HG02798 (cell line): Measurements from ENCODE around the gene TAS2R4.
"Not testable (repeated sequence)": the region's sequence is repeated elsewhere in the genome, so short reads cannot be mapped to it uniquely, and the experiment has no call there.

Source experiments
- ATAC-seq: cut with Tn5 transposase; IDR thresholded peaks from one replicate; pipeline ENCODE4 v1.9.1; 2021; ENCODE audit warnings: mild to moderate bottlenecking; ENCODE audit not compliant: unreplicated experiment, poor library complexity

TAS2R4 gene, protein sequence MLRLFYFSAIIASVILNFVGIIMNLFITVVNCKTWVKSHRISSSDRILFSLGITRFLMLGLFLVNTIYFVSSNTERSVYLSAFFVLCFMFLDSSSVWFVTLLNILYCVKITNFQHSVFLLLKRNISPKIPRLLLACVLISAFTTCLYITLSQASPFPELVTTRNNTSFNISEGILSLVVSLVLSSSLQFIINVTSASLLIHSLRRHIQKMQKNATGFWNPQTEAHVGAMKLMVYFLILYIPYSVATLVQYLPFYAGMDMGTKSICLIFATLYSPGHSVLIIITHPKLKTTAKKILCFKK

DNA sequence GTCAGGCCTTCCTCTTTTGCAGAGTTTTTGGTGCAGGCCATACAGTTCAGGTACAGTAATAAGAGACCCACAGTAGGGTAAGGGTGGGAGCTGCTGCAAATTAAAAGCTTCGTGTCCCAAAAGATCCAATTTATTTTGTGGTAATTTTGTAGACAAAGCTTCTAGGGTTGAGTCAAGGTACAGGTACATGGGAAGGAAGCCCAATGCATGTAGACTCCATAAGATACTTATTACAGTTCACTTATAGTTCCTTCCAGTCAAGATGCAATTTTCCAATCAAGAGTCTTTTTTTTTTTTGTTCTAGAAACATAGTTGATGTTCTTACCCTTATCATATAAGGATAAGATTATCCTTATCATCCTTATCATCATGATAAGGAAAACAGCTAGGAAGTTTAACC, at the start of gene TAS2R4:
TSS of gene TAS2R4 (plus strand) at position 301 of the 400 bp plus-strand sequence. CDS start 1,815 bp downstream, outside the sequence.
- ATAC-seq = no peak

DNA sequence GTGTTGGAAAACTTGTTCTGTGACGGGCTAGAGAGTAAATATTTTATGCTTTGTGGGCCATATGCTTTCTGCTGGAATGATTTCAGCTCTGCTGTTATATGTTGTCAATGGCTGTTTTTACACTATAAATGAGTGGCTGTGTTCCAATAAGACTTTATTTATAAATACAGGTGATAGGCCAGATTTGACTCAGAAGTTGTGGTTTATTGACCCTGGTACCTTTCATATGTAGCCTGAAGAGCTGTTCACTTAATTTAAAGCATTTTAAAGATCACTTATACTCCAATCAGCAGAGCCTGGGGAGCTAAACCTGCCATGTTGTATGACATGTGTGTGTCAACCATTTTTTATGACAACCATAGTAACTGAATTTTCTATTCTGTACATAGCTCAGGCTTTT, 47.5 kb upstream of the TAS2R4 start:
- ATAC-seq = no peak

DNA sequence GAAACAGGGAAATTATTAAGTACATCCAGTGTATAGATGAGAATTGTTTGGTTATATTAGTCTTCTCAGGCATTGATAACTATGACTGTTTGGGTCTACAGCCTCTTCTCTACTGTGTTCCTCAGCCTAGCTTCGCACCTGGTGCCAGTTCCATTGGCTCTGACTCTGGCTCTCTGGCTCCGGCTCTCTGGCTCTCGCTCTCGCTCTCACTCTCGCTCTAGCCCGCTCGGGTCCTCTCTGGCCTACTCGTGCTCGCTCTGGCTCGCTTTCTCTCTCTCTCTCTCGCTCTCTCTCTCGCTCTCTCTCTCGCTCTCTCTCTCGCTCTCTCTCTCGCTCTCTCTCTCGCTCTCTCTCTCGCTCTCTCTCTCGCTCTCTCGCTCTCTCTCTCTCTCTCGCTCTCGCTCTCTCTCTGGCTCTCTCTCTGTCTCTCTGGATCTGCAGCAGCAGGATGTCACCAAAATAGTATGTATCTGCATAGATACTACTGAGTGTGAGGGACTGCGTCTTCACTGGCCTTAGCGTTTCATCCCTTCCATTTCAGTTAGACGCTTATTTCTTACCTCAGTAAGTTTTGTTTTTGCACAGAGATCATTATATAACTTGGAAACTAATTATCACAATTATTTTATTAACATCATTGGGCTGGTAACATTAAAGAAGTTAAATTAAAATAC, 44.9 kb upstream of the TAS2R4 start:
- no peak for ATAC-seq

DNA sequence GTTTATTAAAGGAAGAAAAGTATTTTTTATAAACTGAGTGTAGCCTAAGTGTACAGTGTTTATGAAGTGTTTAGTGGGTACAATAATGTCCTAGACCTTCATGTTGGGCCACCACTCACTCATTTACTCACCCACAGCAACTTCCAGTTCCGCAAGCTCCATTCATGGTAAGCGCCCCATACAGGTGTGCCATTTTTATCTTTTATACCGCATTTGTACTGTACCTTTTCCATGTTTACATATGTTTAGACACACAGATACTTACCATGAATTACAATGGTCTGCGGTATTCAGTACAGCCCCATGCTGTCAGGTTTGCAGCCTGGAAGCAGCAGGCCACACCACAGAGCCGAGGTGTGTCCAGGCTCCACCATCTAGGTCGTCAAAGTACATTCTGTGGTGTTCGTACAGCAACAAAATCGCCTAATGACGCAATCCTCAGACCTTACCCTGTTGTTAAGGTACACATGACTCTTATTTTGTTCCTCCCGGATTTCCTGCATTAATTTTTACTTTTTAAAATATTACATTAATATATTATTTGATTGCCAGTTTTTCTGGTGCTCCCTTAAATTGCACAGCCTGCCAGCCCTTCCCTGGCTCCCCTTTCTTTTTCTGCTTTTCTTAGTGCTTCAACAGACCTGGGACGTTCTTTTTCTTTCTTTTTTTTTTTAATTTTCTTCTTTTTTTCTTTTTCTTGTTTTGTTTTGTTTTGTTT, 39.2 kb upstream of the TAS2R4 start:
- ATAC-seq = no peak

DNA sequence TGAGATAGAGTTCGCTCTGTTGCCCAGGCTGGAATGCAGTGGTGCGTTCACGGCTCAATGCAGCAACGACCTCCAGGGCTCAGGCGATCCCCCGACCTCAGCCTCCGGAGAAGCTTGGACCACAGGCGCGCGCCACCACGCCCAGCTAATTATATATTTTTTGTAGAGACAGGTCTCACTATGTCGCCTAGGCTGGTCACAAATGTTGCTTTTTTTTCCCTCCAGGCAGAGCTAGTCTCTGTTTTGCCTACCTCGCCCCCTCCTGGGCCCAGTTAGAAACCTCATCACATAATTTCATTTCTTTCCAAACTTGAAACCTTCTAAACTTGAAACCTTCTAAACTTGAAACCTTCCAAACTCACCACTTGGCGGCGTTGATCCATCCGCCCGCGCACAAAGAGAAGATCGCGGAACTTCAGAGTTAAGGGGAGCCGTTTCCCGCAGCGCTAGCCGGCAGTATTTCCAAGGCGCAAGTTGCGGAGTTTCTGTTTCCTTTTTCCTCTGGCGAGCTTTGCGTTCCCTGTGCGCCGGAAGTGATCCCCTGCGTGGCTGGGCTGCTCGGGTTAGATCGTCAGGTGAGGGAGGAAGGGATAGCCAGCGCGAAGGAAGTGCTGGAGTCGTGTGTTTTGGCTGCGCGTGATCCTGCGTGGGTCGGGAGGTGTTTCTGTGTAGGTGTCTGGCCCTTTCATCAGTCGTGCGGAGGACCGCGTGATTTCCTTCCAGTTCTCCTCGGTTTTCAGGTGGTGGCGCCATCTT, 38.5 kb upstream of the TAS2R4 start, which contains the start of gene SSBP1:
TSS of gene SSBP1 (plus strand) at position 523 of the 756 bp plus-strand sequence. CDS start 809 bp downstream, outside the sequence.
- ATAC-seq = peak; percentile 95

DNA sequence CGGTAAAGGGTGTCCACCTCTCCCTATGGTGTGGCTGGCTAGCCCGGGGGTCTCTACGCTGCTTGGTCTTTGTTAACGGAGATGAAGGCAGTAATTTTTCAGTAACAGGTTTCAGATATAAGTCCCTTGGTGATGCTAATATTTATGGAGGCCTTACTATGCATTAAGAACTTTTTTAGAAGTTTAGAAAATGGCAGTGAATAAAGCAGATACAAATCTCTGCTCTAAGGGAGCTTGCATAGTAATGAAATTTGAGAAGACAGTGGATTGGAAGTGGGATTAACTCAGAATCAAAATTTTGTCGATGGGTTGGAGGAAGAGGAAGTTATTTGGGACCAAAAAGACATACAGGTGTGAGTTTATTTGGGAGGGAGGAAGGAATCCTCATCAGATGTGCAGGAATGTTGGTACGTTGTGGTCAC, 37.9 kb upstream of the TAS2R4 start:
- no peak for ATAC-seq

DNA sequence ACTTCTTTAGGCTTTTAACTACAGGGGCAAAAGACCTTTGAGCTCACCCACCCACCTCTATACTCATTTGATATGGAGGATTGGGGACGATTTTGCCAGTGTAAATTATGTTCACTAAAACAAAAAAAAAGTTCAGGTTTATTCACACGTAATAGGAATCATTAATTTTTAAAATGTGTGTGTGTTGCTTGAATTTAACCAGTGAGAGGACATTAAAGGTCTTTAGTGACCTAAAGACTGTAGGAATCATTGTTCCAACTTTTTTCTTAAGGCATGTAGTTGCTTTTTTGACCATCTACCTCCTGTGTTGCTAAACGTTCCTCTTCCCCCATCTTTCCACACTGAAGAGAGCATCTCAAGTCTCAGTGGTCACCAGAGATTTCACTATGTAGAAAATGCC, 37.2 kb upstream of the TAS2R4 start:
- no peak for ATAC-seq

DNA sequence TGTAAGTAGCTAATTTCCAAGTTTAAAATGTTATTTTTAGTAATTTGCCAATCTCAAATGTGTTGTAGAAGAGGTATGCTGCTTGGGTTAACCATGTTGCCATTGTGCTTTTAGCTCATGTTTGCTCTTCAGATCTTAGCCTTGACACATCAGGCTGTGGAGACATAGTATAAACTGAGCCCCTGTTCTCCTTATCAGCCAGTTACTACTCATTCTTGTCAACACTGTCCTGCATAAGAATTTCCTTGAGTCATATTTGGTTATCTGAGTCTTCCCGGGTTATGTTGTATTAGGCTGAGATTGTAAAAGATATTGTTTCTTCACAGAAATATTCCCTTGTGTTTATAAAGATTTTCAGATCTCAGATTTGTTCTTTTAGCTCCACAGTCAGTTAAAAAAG, 34.2 kb upstream of the TAS2R4 start:
- no peak for ATAC-seq

DNA sequence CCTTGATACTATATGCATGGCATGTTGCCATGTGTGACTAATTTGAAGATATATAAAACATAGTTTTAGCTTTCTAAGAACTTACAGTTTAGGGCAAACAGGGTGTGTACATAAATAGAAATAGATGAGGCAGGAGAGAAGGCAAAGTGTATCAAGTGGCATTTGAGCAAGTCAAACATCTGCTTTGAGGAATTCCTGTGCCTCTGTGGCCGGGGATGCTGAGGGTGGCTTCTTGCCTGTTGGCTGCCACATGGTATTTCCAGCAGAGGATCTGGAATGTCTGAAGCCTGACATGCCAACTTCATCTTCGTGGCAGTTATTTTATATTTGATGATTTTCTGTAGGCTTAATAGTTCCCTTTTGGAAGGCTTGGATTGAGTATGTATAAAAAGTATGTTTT, 32.3 kb upstream of the TAS2R4 start:
- no peak for ATAC-seq

DNA sequence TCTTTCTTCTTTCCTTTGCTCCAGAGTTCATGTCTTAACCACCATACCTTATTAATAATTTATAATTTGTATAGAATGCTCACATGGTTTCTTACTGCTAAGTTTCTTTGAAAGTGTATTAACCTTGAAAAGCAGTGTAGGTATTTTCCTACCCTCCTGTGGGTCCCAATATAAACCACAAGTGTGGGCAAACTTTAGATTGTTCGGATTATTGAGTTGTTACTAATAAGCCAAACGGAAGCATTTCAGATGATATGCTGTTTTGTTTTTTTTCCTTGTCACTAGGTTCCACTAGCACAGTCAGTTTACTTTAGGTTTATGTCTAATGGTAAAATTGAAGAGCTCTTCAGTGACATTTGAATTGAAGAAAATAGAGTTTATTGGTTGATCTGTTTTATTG, 28.1 kb upstream of the TAS2R4 start:
- no peak for ATAC-seq

DNA sequence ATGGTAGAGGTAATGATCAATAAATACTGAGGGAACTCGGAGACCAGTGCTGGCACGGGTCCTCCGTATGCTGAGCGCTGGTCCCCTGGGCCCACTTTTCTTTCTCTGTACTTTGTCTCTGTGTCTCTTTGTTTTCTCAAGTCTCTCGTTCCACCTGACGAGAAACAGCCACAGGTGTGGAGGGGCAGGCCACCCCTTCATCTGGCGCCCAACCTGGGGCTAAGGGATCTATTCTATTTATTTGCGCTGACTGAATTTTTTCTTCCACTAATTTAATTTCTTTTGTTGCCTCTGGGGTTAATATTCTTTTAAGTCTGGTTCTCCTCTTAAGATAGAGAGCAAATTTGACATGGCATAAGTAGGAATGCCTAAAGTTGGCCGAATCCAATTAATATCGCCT, 24.6 kb upstream of the TAS2R4 start:
- ATAC-seq = not testable (repeated sequence)

DNA sequence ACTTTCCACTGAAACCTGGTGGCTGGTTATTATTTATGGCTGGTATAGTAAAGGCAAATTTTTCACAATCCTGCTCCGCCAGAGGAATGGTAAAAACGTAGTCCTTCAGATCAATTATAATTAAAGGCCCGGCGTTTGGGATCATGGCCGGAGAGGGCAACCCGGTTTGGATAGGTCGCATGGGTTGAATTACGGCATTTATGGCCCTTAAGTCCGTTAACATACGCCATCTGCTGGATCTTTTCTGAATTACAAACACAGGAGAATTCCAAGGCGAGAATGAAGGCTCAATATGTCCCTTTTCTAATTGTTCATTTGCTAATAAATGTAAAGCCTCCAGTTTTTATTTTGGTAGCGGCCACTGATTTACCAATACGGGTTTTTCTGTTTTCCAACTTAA, 23.8 kb upstream of the TAS2R4 start:
- no peak for ATAC-seq

DNA sequence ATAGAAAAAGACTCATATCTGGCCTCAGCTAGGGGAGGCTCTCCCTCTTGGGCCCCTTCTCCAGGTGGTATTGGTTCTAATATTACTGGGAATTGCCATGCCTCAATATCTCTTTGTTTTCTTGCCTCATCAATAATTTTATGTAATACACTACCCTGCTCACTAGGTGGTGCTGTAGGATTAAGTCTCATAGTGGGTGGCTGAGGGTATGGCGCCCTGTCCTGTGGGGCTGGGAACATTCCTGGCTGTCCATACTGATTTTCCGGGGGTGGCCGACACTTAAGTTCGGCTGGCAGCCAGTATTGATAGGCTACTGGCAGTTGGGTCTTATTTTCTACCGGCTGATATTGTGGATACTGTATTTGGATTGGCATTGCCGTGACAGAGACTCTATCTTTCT, 21.5 kb upstream of the TAS2R4 start:
- no peak for ATAC-seq

DNA sequence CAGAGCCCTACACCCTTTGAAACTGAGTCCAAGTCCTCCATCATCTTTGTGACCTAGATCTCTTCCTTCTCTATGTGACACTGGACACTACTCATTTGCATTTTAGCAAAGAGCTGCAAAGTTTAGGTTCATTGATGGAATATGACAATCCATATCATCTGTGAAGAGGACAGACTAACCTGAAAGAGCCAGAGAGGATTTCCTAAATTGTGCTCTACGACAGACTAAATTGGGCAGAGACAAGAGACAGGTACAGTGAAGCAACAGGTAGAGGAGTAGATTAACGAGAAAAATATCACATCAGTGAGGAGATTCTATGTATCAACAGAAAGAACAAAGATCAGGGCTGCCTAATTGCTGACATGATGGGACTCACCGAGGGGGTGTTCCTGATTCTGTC, 12.7 kb upstream of the TAS2R4 start, which contains the start of gene TAS2R3:
TSS of gene TAS2R3 (plus strand) at position 301 of the 400 bp plus-strand sequence. CDS start at position 363, 62 bp downstream.
- ATAC-seq = no peak

DNA sequence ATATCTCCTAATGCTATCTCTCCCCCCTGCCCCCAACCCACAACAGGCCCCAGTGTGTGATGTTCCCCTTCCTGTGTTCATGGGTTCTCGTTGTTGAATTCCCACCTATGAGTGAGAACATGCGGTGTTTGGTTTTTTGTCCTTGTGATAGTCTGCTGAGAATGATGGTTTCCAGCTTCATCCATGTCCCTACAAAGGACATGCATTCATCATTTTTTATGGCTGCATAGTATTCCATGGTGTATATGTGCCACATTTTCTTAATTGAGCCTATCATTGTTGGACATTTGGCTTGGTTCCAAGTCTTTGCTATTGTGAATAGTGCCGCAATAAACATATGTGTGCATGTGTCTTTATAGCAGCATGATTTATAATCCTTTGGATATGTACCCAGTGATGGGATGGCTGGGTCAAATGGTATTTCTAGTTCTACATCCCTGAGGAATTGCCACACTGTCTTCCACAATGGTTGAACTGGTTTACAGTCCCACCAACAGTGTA, 6.3 kb upstream of the TAS2R4 start:
- not testable (repeated sequence) for ATAC-seq

DNA sequence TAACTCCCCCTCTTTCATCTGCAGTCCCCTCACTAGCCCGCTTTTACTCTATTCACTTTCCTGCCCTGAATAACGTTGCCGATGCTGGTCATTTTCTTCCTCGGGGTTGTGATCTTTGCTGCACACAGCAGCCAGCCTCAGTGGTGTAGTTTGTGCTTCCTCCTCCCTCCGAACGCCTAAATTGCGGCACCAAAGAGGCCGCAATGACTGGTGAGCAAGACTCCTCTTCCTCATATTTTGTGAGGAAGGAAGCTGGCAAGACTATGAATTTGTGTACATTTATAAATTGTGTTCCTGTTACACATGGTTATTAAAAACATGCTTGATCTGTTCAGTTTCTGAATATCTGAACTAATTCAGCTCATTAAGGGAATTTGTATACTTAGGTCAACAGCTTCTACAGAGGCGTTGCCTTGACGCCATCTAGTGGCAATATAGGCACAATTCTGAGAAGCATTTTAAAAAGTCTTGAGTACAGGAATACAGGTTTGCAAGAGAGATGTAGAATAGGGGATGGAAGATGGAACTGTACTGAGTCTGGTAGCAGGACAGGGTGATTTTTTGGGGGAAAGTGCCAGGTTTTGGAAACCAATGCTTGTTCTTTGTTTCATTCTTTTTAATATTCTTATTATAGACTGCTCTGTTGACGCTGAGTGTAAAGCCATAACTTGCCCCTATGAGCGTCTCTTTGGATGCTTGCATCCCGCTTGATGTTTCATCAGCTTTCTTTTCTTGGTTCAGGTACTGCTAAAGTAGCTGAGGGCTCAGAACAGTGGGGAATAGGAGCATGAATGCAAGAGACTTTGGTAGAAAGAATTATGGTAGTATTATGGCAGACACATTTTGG, 9.5 kb downstream of the TAS2R4 start:
- ATAC-seq = peak; percentile 83

DNA sequence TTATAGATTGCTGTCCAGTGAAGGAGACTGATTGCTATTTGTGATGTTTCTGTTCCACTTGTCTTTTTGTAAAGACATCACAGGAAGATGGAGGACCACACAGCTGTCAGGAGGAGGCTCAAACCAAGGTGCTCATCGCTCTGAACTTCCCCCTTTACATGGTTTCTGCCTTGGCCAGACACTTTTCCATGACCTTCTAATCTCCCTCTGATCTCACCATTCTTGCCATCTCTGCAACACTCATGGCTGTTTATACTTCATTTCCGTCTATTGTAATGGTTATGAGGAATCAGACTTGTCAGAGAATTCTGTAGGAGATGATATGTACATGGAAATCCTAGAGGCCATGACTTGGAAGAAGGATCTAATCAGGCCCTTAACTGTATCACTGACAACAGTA, 11.8 kb downstream of the TAS2R4 start:
- ATAC-seq = no peak

DNA sequence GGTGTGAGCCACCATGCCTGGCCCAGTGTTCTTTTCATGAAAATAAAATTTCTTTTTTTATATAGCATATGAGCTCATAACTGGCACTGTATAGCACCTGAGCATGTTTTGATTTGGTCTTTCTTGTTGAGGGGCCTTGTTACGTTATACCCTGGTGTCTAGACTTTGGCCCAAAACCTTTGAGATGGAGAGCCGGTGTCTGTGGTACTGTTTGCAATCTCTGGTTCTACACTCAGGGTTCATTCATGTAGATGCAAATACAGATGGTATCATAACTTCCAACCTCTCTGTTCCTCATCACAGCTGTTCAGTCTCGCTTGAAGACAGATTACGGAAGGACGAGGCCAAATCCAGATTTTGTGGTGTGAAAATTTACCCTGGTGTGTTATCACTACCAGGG, 13.4 kb downstream of the TAS2R4 start, which contains the start of gene TAS2R5:
TSS of gene TAS2R5 (plus strand) at position 301 of the 400 bp plus-strand sequence. CDS start 145 bp downstream, outside the sequence.
- ATAC-seq = no peak

DNA sequence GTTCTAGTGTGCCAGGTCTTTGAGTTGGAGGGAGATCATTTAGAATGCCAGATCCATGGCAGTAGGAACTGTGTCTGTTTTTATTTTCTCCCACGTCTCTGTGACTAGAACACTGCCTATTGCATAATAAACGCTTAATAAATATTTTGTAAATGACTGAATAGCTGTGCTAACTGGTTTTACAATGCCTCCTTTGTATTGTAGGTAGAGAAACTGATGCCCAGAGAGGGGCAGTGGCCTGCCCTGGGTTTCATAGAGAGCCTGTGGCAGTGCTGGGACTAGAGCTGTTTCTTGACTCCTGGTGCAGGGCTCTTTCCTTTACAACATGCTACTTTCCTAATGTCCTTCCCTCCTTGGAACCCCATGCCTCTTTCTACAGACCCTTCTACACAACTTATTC, 16.1 kb downstream of the TAS2R4 start:
- ATAC-seq = no peak
